RWPE1 (cell line): Measurements from ENCODE around the gene BCKDK.
"Not testable (repeated sequence)": the region's sequence is repeated elsewhere in the genome, so short reads cannot be mapped to it uniquely, and the experiment has no call there.

Source experiments
- CTCF ChIA-PET: fragments of 350-600 bp; sonication (Branson Sonifier 250); formaldehyde crosslinking; extraction: SDS; loops from one replicate; lab custom pipeline; 2021; lab: Yijun Ruan, JAX
- POLR2A ChIA-PET: fragments of 400-600 bp; formaldehyde crosslinking; extraction: SDS; loops from one replicate; lab custom pipeline; 2020; ENCODE audit warnings: antibody characterized with exemption; ENCODE audit not compliant: low non-redundant PET; lab: Yijun Ruan, JAX
- DNase-seq: peaks from one replicate; pipeline ENCODE4 v3.0.0; 2012; ENCODE audit warnings: low spot score
- H3K27ac ChIP-seq: fragments of 450-650 bp; 2 replicates; pipeline ENCODE4 v1.5.1; 2017
- TF ChIP-seq, protein P1 (sequence below): fragments of 450-650 bp; conservative IDR thresholded peaks from 2 replicates; pipeline ENCODE4 v1.5.1; 2017; ENCODE audit warnings: low read depth, mild to moderate bottlenecking

Gene BCKDK

GRCh38 chr16:31090540-31090939 is 17.6 kb upstream of the BCKDK start:
- POLR2A ChIA-PET: no interaction called here
- peak overlapping the region; percentile 36 for H3K27ac ChIP-seq
- CTCF ChIA-PET: no interaction called here
- TF ChIP-seq, protein P1, sequence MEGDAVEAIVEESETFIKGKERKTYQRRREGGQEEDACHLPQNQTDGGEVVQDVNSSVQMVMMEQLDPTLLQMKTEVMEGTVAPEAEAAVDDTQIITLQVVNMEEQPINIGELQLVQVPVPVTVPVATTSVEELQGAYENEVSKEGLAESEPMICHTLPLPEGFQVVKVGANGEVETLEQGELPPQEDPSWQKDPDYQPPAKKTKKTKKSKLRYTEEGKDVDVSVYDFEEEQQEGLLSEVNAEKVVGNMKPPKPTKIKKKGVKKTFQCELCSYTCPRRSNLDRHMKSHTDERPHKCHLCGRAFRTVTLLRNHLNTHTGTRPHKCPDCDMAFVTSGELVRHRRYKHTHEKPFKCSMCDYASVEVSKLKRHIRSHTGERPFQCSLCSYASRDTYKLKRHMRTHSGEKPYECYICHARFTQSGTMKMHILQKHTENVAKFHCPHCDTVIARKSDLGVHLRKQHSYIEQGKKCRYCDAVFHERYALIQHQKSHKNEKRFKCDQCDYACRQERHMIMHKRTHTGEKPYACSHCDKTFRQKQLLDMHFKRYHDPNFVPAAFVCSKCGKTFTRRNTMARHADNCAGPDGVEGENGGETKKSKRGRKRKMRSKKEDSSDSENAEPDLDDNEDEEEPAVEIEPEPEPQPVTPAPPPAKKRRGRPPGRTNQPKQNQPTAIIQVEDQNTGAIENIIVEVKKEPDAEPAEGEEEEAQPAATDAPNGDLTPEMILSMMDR: no peak
- no peak for DNase-seq

DNA sequence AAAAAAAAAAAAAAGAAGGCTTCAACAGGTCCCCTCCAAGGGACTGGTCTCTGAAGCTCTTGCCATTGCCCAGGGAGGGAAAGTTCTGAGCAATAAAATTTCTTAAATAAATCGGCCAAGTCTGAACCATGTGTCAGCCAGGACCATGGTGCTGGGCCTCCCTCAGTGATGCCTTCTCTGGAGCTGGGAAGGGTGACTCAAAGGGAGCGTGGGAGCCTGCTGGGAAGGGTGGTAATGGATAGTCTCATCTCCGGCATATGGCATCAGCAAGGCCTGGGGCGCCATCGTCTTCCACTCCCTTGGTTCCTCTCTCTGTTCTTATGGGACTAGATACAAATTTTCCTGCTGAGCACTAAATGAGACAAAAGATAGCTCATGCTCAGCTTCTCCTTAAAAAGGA is 15.9 kb upstream of the BCKDK start:
- ChIA-PET CTCF (interaction anchor here (0.6 to 2.1 kb wide), 3 partner anchors 50 to 107 kb away, joined by 3 to 6 read pairs (median 4); partner anchors contain the start of gene HSD3B7), POLR2A (interaction anchor here (0.6 to 1.0 kb wide), 4 partner anchors 19 to 137 kb away, joined by 4 to 22 read pairs (median 6); partner anchors contain the start of genes FUS, ZNF646 and ZNF668)
- TF ChIP-seq, protein P1: no peak
- no peak for DNase-seq
- peak overlapping the region; percentile 97 for H3K27ac ChIP-seq

DNA sequence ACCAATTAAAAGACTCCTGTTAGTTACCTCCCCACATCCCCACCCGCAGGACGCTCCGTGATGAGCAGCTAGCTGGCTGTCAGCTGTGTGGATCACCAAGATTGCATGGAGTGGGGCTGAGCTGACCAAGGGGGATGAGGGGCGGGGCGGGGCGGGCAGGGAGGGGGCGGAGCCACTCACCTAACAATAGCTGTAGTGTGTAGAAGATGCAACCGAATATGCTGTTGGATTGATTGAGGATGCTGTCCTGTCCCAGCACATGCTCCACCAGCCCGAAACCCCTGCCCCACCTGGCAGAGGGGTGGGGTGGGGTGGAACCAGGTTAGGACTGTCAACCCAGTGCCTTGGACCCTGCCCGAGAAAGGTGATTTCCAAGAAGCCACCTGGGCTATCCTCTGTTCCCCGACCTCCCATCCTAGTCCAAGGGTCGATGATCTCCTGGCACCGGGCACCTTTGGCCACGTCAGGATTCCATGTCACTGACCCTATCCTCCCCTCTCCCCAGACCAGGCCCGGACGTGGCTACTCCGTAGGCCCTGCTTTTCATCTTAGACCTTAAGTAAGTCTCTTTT is 15.0 kb upstream of the BCKDK start:
- peak; percentile 73 for DNase-seq

DNA sequence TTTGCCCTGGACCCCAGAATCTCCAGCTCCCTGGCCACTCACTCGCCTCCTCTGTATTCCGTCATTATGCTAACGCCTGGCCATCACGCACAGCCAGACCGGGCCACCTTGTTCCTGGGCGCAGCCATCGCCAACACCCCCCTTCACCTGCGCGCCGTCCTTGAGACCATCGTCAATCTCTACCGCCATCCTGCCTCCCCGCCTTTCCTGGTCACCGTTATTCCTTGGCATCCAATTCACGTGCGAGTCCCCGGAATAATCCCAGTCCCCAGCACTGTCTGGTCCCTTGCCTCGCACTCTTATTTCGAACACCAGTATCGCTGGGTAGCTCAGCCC is 14.1 kb upstream of the BCKDK start:
- CTCF ChIA-PET: interaction anchor here (0.6 to 1.7 kb wide), 2 partner anchors 39 to 109 kb away, joined by 4 to 8 read pairs; partner anchors contain the start of gene HSD3B7
- POLR2A ChIA-PET: interaction anchor here (0.5 kb wide), 1 partner anchor 72 kb away, joined by 4 read pairs; no protein-coding TSS in a partner anchor
- TF ChIP-seq, protein P1: no peak
- DNase-seq: no peak
- H3K27ac ChIP-seq: peak overlapping the region; percentile 97

More for the DNA sequence above, 15.0 kb upstream of the BCKDK start:
- CTCF ChIA-PET: interaction anchor here (0.6 to 2.1 kb wide), 3 partner anchors 49 to 151 kb away, joined by 3 to 8 read pairs (median 6); partner anchors contain the start of gene HSD3B7
- POLR2A ChIA-PET: interaction anchor here (0.6 kb wide), 1 partner anchor 138 kb away, joined by 5 read pairs; no protein-coding TSS in a partner anchor
- TF ChIP-seq, protein P1: no peak
- peak overlapping the region; percentile 97 for H3K27ac ChIP-seq

- TF ChIP-seq, protein P1: no peak
- peak within 1 kb of the TSS; percentile 97 for H3K27ac ChIP-seq
- CTCF ChIA-PET: interaction anchor here (0.6 to 1.7 kb wide), 3 partner anchors 23 to 109 kb away, joined by 3 to 8 read pairs (median 4); partner anchors contain the start of gene HSD3B7
- POLR2A ChIA-PET: interaction anchor here (0.5 kb wide), 1 partner anchor 71 kb away, joined by 4 read pairs; no protein-coding TSS in a partner anchor
- DNase-seq: peak; percentile 91
Measured at GRCh38 chr16:31094424-31095120, 13.6 kb upstream of the BCKDK start, which contains the start of gene VKORC1. Gene VKORC1, minus strand, starts transcription at chr16:31094797. Its CDS starts 68 bp downstream, at chr16:31094729.

DNA sequence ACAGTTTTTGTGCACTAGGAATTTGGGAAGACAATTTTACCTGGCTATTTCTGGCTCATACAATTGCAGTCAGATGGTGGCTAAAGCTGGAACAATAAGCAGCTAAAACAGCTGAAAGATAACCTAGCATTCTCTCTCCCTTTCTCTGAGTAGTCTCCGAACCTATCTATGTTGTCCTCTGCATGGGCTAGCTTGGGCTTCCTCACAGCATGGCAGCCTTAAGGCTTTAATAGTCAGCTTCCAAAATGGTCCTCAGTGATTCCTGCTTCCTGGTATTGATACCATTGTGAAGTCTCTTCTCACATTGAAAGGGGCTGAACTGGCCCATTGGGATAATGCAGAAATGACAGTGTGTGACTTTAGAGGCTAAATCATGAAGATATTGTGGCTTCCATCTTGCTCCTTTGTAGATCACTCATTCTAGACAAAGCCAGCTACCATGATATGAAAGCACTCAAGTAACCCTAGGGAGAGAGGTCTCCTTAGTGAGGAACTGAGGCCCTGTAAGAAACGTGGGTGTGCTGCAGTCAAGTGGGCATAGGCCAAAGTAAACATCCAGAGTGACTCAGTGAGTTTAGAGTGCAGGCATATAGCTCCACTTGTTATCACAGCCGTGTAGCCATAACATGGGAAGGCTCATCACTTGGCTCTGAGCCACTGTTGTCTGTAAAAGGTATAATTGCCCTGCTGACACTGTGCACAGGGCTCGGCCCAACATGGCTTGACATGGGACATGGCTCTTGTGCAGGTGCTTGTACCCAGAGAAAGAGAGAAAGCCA is 8.1 kb upstream of the BCKDK start:
- no peak for DNase-seq
- ChIA-PET CTCF (interaction anchor here (0.6 to 0.7 kb wide), 3 partner anchors 20 to 255 kb away, joined by 3 to 5 read pairs (median 3); no protein-coding TSS in a partner anchor), POLR2A (no interaction called here)
- H3K27ac ChIP-seq: peak overlapping the region; percentile 10; the same call in 1 of the 2 replicates
- TF ChIP-seq, protein P1: no peak

DNA sequence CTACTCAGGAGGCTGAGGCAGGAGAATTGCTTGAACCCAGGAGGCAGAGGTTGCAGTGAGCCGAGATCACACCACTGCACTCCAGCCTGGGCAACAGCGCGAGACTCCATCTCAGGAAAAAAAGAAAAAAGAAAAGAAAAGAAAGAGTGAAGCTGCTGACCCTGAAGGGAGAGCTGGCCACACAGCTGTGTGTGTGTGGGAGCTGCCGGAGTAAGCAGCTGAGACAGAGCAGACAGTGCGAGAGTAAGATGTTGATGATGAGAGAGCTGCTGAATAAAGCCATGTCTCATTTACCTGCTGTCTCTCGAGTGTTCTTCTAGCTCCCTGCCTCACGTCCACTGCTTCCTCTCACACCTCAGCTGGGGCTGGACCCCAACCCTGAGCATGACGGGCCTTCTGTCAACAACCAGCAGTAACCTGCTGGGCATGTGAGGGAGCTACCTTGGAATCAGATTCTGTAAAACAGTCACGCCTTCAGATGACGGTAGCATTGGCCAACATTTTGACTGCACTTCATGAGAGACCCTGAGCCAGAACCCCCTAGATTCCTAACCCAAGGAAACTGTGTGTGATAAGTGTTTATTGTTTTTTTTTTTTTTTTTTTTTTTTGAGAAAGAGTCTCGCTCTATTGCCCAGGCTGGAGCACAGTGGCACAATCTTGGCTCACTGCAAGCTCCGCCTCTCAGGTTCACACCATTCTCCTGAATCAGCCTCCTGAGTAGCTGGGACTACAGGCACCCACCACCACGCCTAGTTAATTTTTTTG is 7.1 kb upstream of the BCKDK start:
- DNase-seq, POLR2A ChIA-PET: not testable (repeated sequence)
- CTCF ChIA-PET: interaction anchor here (0.7 to 1.5 kb wide), 2 partner anchors 116 to 256 kb away, joined by 3 to 5 read pairs; partner anchors contain the start of gene HSD3B7

More for the DNA sequence above, 7.1 kb upstream of the BCKDK start:
- peak overlapping the region; percentile 10; the same call in 1 of the 2 replicates for H3K27ac ChIP-seq
